KOPT-K1 (cell line): ENCODE results near the gene HM13.
"Not testable (repeated sequence)": the region's sequence is repeated elsewhere in the genome, so short reads cannot be mapped to it uniquely, and the experiment has no call there.

Experiments
- H3K27ac ChIP-seq: fragments of 200-600 bp; sonication (generic); 2 replicates; pipeline ENCODE4 v1.5.1; 2016; ENCODE audit warnings: antibody characterized with exemption, mild to moderate bottlenecking, low read depth, low read length; ENCODE audit not compliant: poor library complexity, severe bottlenecking
- H3K36me3 ChIP-seq: fragments of 200-600 bp; sonication (generic); 2 replicates; pipeline ENCODE4 v1.5.1; 2017; ENCODE audit warnings: antibody characterized with exemption, mild to moderate bottlenecking, low read length, moderate library complexity; ENCODE audit not compliant: insufficient read depth
- H3K9me3 ChIP-seq: fragments of 200-600 bp; sonication (generic); 2 replicates; pipeline ENCODE4 v1.5.1; 2017; ENCODE audit warnings: antibody characterized with exemption, low read length, mild to moderate bottlenecking; ENCODE audit not compliant: insufficient read depth, poor library complexity, severe bottlenecking

HM13 gene

GRCh38 chr20:31566319-31566657 is 52.0 kb downstream of the HM13 start:
- Histone ChIP-seq H3K9me3 (no peaks in the 10 kb centered on the region), H3K27ac (no peak overlapping the region), H3K36me3 (peaks cover 89% of the 10 kb centered on the region)

GRCh38 chr20:31566658-31567379 is 52.6 kb downstream of the HM13 start:
- H3K27ac ChIP-seq = no peak overlapping the region
- peaks cover 84% of the 10 kb centered on the region for H3K36me3 ChIP-seq
- H3K9me3 ChIP-seq = no peaks in the 10 kb centered on the region

GRCh38 chr20:31567380-31567720 is 53.1 kb downstream of the HM13 start:
- H3K27ac ChIP-seq = no peak overlapping the region
- peaks cover 78% of the 10 kb centered on the region for H3K36me3 ChIP-seq
- H3K9me3 ChIP-seq = no peaks in the 10 kb centered on the region

- H3K27ac ChIP-seq = no peak overlapping the region
- no peaks in the 10 kb centered on the region for H3K9me3 ChIP-seq
- peaks cover 70% of the 10 kb centered on the region for H3K36me3 ChIP-seq
Observed at GRCh38 chr20:31568041-31568731, 53.9 kb downstream of the HM13 start.

GRCh38 chr20:31568773-31569162 is 54.5 kb downstream of the HM13 start:
- Histone ChIP-seq H3K36me3 (peaks cover 64% of the 10 kb centered on the region), H3K9me3 (no peaks in the 10 kb centered on the region), H3K27ac (no peak overlapping the region)

- Histone ChIP-seq H3K9me3 (no peaks in the 10 kb centered on the region), H3K36me3 (peaks cover 58% of the 10 kb centered on the region), H3K27ac (no peak overlapping the region)
Observed at GRCh38 chr20:31569163-31570020, 55.1 kb downstream of the HM13 start.

- H3K9me3 ChIP-seq = no peaks in the 10 kb centered on the region
- peaks cover 55% of the 10 kb centered on the region for H3K36me3 ChIP-seq
- H3K27ac ChIP-seq = no peak overlapping the region
Observed at GRCh38 chr20:31570021-31570463, 55.8 kb downstream of the HM13 start.

GRCh38 chr20:31570735-31571617 is 56.7 kb downstream of the HM13 start:
- Histone ChIP-seq H3K27ac (no peak overlapping the region), H3K9me3 (no peaks in the 10 kb centered on the region), H3K36me3 (peaks cover 48% of the 10 kb centered on the region)

- Histone ChIP-seq H3K36me3 (peaks cover 36% of the 10 kb centered on the region), H3K27ac (peak overlapping the region; percentile 67), H3K9me3 (no peaks in the 10 kb centered on the region)
Observed at GRCh38 chr20:31572042-31572700, 57.9 kb downstream of the HM13 start.

- Histone ChIP-seq H3K9me3 (no peaks in the 10 kb centered on the region), H3K36me3 (peaks cover 28% of the 10 kb centered on the region), H3K27ac (peak overlapping the region; percentile 67)
Observed at GRCh38 chr20:31572701-31573554, 58.7 kb downstream of the HM13 start.

- peaks cover 20% of the 10 kb centered on the region for H3K36me3 ChIP-seq
- H3K9me3 ChIP-seq = no peaks in the 10 kb centered on the region
- peak overlapping the region; percentile 67 for H3K27ac ChIP-seq
Observed at GRCh38 chr20:31573555-31574321, 59.5 kb downstream of the HM13 start.

GRCh38 chr20:31574986-31575385 is 60.7 kb downstream of the HM13 start:
- not testable (repeated sequence) for H3K36me3 ChIP-seq, H3K27ac ChIP-seq, H3K9me3 ChIP-seq

GRCh38 chr20:31576751-31577150 is 62.5 kb downstream of the HM13 start:
- Histone ChIP-seq H3K36me3 (no peaks in the 10 kb centered on the region), H3K27ac (no peak overlapping the region), H3K9me3 (no peaks in the 10 kb centered on the region)
